ENCODE measurements around the gene ACOX3. TPM values are rescaled to one million over a fixed set of nuclear protein-coding genes. Genes with fewer than 3 reads are reported as not detected.

The ACOX3 gene
- total RNA-seq, 4 donors from 2014 or later, result 42.3 to 86.2 (median 50.3) TPM

- intact Hi-C loops (cut with DNase I), result no loop called here
- no peak for DNase-seq
- no peak overlapping the region for H3K4me3 ChIP-seq
- no peaks in the 10 kb centered on the region for H3K27me3 ChIP-seq
- no peak overlapping the region for H3K27ac ChIP-seq
- H3K4me1 ChIP-seq, result peaks cover 6 to 36% (median 20%) of the 10 kb centered on the region in 3 donors
- 82 to 97% methylated on average over 7 of the region's 7 CpGs for WGBS, 2 donors
- TF ChIP-seq CTCF (IDR thresholded peaks at IDR 0.05), result no peak
- no peak for TF ChIP-seq POLR2A (IDR thresholded peaks at IDR 0.05)
- no peaks in the 10 kb centered on the region for H3K9me3 ChIP-seq
- no peaks in the 10 kb centered on the region for H3K36me3 ChIP-seq
Measured at GRCh38 chr4:8318509-8318908, 122.0 kb downstream of the ACOX3 start.

DNA sequence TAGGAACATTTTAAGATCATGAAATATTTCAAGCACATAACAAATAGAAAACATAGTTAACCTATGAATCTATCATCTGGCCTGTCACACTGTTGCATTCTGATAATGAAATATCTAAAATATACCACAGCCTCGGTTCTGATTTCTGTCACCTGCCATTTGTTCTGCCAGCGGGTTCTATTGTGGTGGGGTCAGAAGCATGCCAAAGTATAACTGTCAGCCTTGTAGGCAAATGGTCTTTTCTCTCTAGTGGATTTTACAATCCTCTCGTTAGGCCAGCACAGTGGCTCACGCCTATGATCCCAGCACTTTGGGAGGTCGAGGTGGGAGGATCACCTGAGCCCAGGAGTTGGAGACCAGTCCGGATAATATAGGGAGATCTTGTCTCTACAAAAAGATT, 123.0 kb downstream of the ACOX3 start:
- peaks cover 6 to 36% (median 20%) of the 10 kb centered on the region in 3 donors for H3K4me1 ChIP-seq
- intact Hi-C loops (cut with DNase I), result no loop called here
- WGBS, 2 donors, result 77 to 84% methylated on average over 6 of the region's 6 CpGs
- H3K9me3 ChIP-seq, result peaks cover 0 to 7% (median 0%) of the 10 kb centered on the region in 3 donors
- H3K4me3 ChIP-seq, result no peak overlapping the region
- no peak overlapping the region for H3K27ac ChIP-seq
- no peak for DNase-seq
- no peak for TF ChIP-seq CTCF (IDR thresholded peaks at IDR 0.05)
- TF ChIP-seq POLR2A (IDR thresholded peaks at IDR 0.05), result no peak
- H3K27me3 ChIP-seq, result no peaks in the 10 kb centered on the region
- H3K36me3 ChIP-seq, result no peaks in the 10 kb centered on the region

DNA sequence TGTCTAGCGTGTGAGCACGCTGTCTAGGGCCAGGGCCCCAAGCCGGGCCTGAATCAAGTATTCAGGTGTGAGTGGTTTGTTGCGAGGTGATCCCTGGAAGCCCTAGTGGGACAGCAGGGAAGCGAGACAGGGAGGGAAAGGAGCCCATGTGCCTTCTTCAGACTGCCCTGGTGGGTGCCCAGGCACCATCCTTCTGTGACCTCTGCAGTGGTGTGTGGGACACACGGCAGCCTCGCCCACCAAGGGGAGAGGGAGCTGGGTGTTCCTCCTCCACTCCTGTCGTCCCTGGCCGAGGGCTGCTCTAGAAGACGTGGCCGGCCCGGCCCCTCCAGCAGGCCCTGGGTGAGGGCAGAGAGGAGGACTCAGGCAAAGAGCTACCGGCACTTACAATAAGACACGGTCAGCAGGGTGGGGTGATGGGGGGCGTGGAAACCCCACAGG, 123.6 kb downstream of the ACOX3 start:
- H3K36me3 ChIP-seq, result no peaks in the 10 kb centered on the region
- H3K4me3 ChIP-seq, result no peak overlapping the region
- peaks cover 6 to 36% (median 20%) of the 10 kb centered on the region in 3 donors for H3K4me1 ChIP-seq
- DNase-seq, result no peak
- TF ChIP-seq POLR2A (IDR thresholded peaks at IDR 0.05) (no peak), CTCF (IDR thresholded peaks at IDR 0.05) (no peak)
- 83% methylated on average over 6 to 7 of the region's 15 CpGs for WGBS, 2 donors
- intact Hi-C loops (cut with DNase I), result no loop called here
- no peaks in the 10 kb centered on the region for H3K27me3 ChIP-seq
- no peak overlapping the region for H3K27ac ChIP-seq
- peaks cover 0 to 7% (median 0%) of the 10 kb centered on the region in 3 donors for H3K9me3 ChIP-seq

Small RNA genes lying within 50 kb of the gene (small RNA-seq; reads per million reads assigned to genes)
- 0.07 to 3.3 (median 1.5) reads per million in 4 donors for gene RNA5SP152

Other genes with a start within 250 kb of the ACOX3 start
- gene SH3TC1, start 241.4 kb downstream of the ACOX3 start, total RNA-seq, result 10 to 100 TPM; 24.6 to 31.2 (median 27.1) TPM
- gene HTRA3, start 171.0 kb downstream of the ACOX3 start, total RNA-seq, result 10 to 100 TPM in 1 of 4 donors, 1 to 10 TPM in 3; 1.8 to 13.0 (median 6.6) TPM
- gene TRMT44, start 54 bp upstream of the ACOX3 start, total RNA-seq, result 10 to 100 TPM; 26.8 to 31.7 (median 28.8) TPM
- 1 to 10 TPM; 2.5 to 8.3 (median 3.1) TPM for gene GPR78, start 139.7 kb upstream of the ACOX3 start, total RNA-seq
- 10 to 100 TPM in 1 of 4 donors, 1 to 10 TPM in 1, under 1 TPM in 2; 0.76 to 12.2 (median 1.9) TPM for gene CPZ, start 152.0 kb upstream of the ACOX3 start, total RNA-seq